Gastrocnemius medialis (tissue), 4 donors: ENCODE measurements around the gene FOXK1. TPM values are rescaled to one million over a fixed set of nuclear protein-coding genes. Genes with fewer than 3 reads are reported as not detected.
"Not testable (repeated sequence)": the region's sequence is repeated elsewhere in the genome, so short reads cannot be mapped to it uniquely, and the experiment has no call there.

Experiments
- ATAC-seq, 2 donors: fragments of 150-250 bp; one replicate each; pipeline ENCODE4 v1.9.1; 2016
- DNase-seq, 2 donors: peaks; one replicate each; pipeline ENCODE4 v3.0.0-alpha.2; 2019
- H3K27ac ChIP-seq, 4 donors: fragments of 200-600 bp; sonication (generic); 1 replicate in 1 of 4; 2 replicates in 3 of 4; pipeline ENCODE4 v1.5.1; 2016 to 2018; ENCODE audit warnings: mild to moderate bottlenecking in 2 of 4, moderate library complexity in 1 of 4
- H3K27me3 ChIP-seq, 3 donors: fragments of 200-600 bp; sonication (generic) in 2 of 3; 1 replicate in 1 of 3; 2 replicates in 2 of 3; pipeline versions ENCODE4 v1.5.1 to v1.6.0; 2016 to 2019; ENCODE audit warnings: mild to moderate bottlenecking in 1 of 3, moderate library complexity in 1 of 3
- H3K36me3 ChIP-seq, 2 donors: fragments of 200-600 bp; sonication (generic) in 1 of 2; one replicate each; pipeline ENCODE4 v1.5.1; 2017 to 2018
- H3K4me1 ChIP-seq, 2 donors: fragments of 200-600 bp; sonication (generic) in 1 of 2; one replicate each; pipeline ENCODE4 v1.5.1; 2016 to 2017; ENCODE audit warnings: mild to moderate bottlenecking in 2 of 2
- H3K4me3 ChIP-seq, 4 donors: fragments of 200-600 bp; sonication (generic) in 3 of 4; 1 replicate in 1 of 4; 2 replicates in 3 of 4; pipeline ENCODE4 v1.5.1; 2016 to 2019; ENCODE audit warnings: mild to moderate bottlenecking in 2 of 4
- H3K9me3 ChIP-seq, 3 donors: fragments of 200-600 bp; sonication (generic) in 2 of 3; 1 replicate in 1 of 3; 2 replicates in 2 of 3; pipeline ENCODE4 v1.5.1; 2016 to 2019
- CTCF ChIP-seq, 5 experiments: fragments of 450-650 bp in 3 of 5; fragments of 200-600 bp in 2 of 5; sonication (generic) in 2 of 5; IDR thresholded peaks in 4 of 5; conservative IDR thresholded peaks in 1 of 5; 1 replicate in 4 of 5; 2 replicates in 1 of 5; pipeline ENCODE4 v1.5.1; 2016 to 2019; ENCODE audit warnings: antibody characterized with exemption in 5 of 5, mild to moderate bottlenecking in 3 of 5, moderate library complexity in 3 of 5
- POLR2A ChIP-seq, 2 donors: fragments of 450-650 bp; IDR thresholded peaks; one replicate each; pipeline ENCODE4 v1.6.1; 2017; ENCODE audit warnings: antibody characterized with exemption in 2 of 2, mild to moderate bottlenecking in 2 of 2, moderate library complexity in 2 of 2
- in situ Hi-C, 4 donors: fragments of 200-750 bp; cut with MboI; loops; one replicate each; pipeline versions ENCODE4 v1.15.0 to v1.8.0; 2017; ENCODE audit warnings: low sequenced_read_pairs in 4 of 4
- intact Hi-C: fragments of 100-400 bp; cut with DNase I; formaldehyde crosslinking; loops from one replicate; pipeline ENCODE4 v1.15.1; 2023; ENCODE audit warnings: low total_unique reads
- total RNA-seq, 4 donors: library from RNA; depleted of rRNA; stranded (reverse); fragments of >200 nt; gene quantifications; one replicate each; pipeline versions ENCODE4 v1.1.0 to v1.2.3, GENCODE V29; 2016

Gene FOXK1
- total RNA-seq, 4 donors from 2014 or later: 9.8 to 43.6 (median 18.8) TPM

- intact Hi-C loops: no loop called here
- no peaks in the 10 kb centered on the region for H3K27me3 ChIP-seq
- no peaks in the 10 kb centered on the region for H3K4me1 ChIP-seq
- ATAC-seq (no peak), DNase-seq (no peak)
- no peak overlapping the region for H3K27ac ChIP-seq
- no peak for TF ChIP-seq CTCF (IDR thresholded peaks at IDR 0.05 in 4 of 5, conservative IDR thresholded peaks at IDR 0.05 in 1 of 5)
- TF ChIP-seq POLR2A (IDR thresholded peaks at IDR 0.05): no peak
- no peaks in the 10 kb centered on the region for H3K9me3 ChIP-seq
- in situ Hi-C loops: no loop called here
- H3K36me3 ChIP-seq: no peaks in the 10 kb centered on the region
- no peak overlapping the region for H3K4me3 ChIP-seq
These were observed 11.3 kb upstream of the FOXK1 start for GRCh38 chr7:4670791-4671190.

- Histone ChIP-seq H3K36me3 (no peaks in the 10 kb centered on the region), H3K4me1 (no peaks in the 10 kb centered on the region), H3K9me3 (no peaks in the 10 kb centered on the region), H3K4me3 (no peak overlapping the region), H3K27me3 (no peaks in the 10 kb centered on the region), H3K27ac (no peak overlapping the region)
- in situ Hi-C loops (loop anchor here in 1 of 4 donors (5.0 kb wide), 1 partner anchor 39 kb away; no protein-coding TSS in a partner anchor), intact Hi-C loops (no loop called here)
- DNase-seq (no peak), ATAC-seq (no peak)
- TF ChIP-seq CTCF (IDR thresholded peaks at IDR 0.05 in 4 of 5, conservative IDR thresholded peaks at IDR 0.05 in 1 of 5): no peak
- no peak for TF ChIP-seq POLR2A (IDR thresholded peaks at IDR 0.05)
These were observed 6.2 kb upstream of the FOXK1 start for GRCh38 chr7:4675771-4676367.

- H3K9me3 ChIP-seq, H3K36me3 ChIP-seq, H3K4me3 ChIP-seq, H3K4me1 ChIP-seq, H3K27me3 ChIP-seq, intact Hi-C loops, ATAC-seq, DNase-seq, H3K27ac ChIP-seq: not testable (repeated sequence)
- in situ Hi-C loops: loop anchor here in 1 of 4 donors (5.0 kb wide), 1 partner anchor 40 kb away; no protein-coding TSS in a partner anchor
These were observed 4.6 kb upstream of the FOXK1 start for GRCh38 chr7:4677518-4677917.

GRCh38 chr7:4681218-4681851 is 760 bp upstream of the FOXK1 start:
- H3K4me1 ChIP-seq: peaks cover 17 to 27% of the 10 kb centered on the region in 2 donors
- no peak for TF ChIP-seq CTCF (IDR thresholded peaks at IDR 0.05 in 4 of 5, conservative IDR thresholded peaks at IDR 0.05 in 1 of 5)
- TF ChIP-seq POLR2A (IDR thresholded peaks at IDR 0.05): no peak
- intact Hi-C loops (loop anchor here (1.0 to 5.0 kb wide), 2 partner anchors 40 to 96 kb away; partner anchors contain the start of gene AP5Z1), in situ Hi-C loops (loop anchor here in 3 of 4 donors (5.0 to 10.0 kb wide), 3 partner anchors 49 to 71 kb away; no protein-coding TSS in a partner anchor)
- H3K36me3 ChIP-seq: no peaks in the 10 kb centered on the region
- peak overlapping the region; percentile 44 to 56 (median 50) for H3K4me3 ChIP-seq
- no peaks in the 10 kb centered on the region for H3K9me3 ChIP-seq
- peak overlapping the region; percentile 51 to 71 (median 64) for H3K27ac ChIP-seq
- DNase-seq (no peak), ATAC-seq (no peak)
- no peaks in the 10 kb centered on the region for H3K27me3 ChIP-seq

GRCh38 chr7:4682621-4683042 is 537 bp downstream of the FOXK1 start:
- ATAC-seq (peak; percentile 58 to 67), DNase-seq (peak; percentile 31 to 56)
- Histone ChIP-seq H3K9me3 (no peaks in the 10 kb centered on the region), H3K4me1 (peaks cover 19 to 33% of the 10 kb centered on the region in 2 donors), H3K36me3 (no peaks in the 10 kb centered on the region), H3K27me3 (no peaks in the 10 kb centered on the region), H3K4me3 (peak overlapping the region; percentile 76 to 82 (median 80)), H3K27ac (peak overlapping the region; percentile 92 to 97 (median 95))
- in situ Hi-C loops: loop anchor here in 3 of 4 donors (5.0 to 10.0 kb wide), 3 partner anchors 50 to 70 kb away; no protein-coding TSS in a partner anchor
- TF ChIP-seq CTCF (IDR thresholded peaks at IDR 0.05 in 4 of 5, conservative IDR thresholded peaks at IDR 0.05 in 1 of 5) (peak in 1 of 5 experiments; percentile 7), POLR2A (IDR thresholded peaks at IDR 0.05) (no peak)
- intact Hi-C loops: loop anchor here (2.0 to 5.0 kb wide), 2 partner anchors 70 to 95 kb away; partner anchors contain the start of gene AP5Z1
